Mucosa of gallbladder (tissue), 1 donor: Measurements from ENCODE around the gene CDHR3. TPM values are rescaled to one million over a fixed set of nuclear protein-coding genes. Genes with fewer than 3 reads are reported as not detected.
"Not testable (repeated sequence)": the region's sequence is repeated elsewhere in the genome, so short reads cannot be mapped to it uniquely, and the experiment has no call there.

Experiments used
- DNase-seq: peaks from one replicate; pipeline ENCODE4 v3.0.0-alpha.2; 2020; ENCODE audit warnings: low spot score
- total RNA-seq: library from RNA; stranded (reverse); gene quantifications from one replicate; pipeline ENCODE4 v1.2.1, GENCODE V29; 2021
- donor health status: DM: no; HTN: no; CAD: no.

CDHR3 gene
- 3.1 TPM for total RNA-seq

- DNase-seq = no peak
These were observed at the start of gene CDHR3 for GRCh38 chr7:105963038-105963667. Gene CDHR3, plus strand, starts transcription at chr7:105963264. Its CDS starts 55 bp downstream, at chr7:105963319.

- DNase-seq = no peak
These were observed 49.1 kb upstream of the CDHR3 start for GRCh38 chr7:105913947-105914346.

GRCh38 chr7:105916603-105917002, 46.5 kb upstream of the CDHR3 start:
- DNase-seq = no peak

GRCh38 chr7:105917659-105918058, 45.4 kb upstream of the CDHR3 start:
- no peak for DNase-seq

GRCh38 chr7:105920766-105921165, 42.3 kb upstream of the CDHR3 start:
- no peak for DNase-seq

- DNase-seq = no peak
These were observed 38.1 kb upstream of the CDHR3 start for GRCh38 chr7:105924945-105925344.

- no peak for DNase-seq
These were observed 36.9 kb upstream of the CDHR3 start for GRCh38 chr7:105926131-105926530.

- no peak for DNase-seq
These were observed 31.9 kb upstream of the CDHR3 start for GRCh38 chr7:105931179-105931578.

- DNase-seq = peak; percentile 13
These were observed 30.1 kb upstream of the CDHR3 start for GRCh38 chr7:105932835-105933477.

GRCh38 chr7:105934572-105935185, 28.4 kb upstream of the CDHR3 start:
- peak; percentile 24 for DNase-seq

GRCh38 chr7:105935250-105935649, 27.8 kb upstream of the CDHR3 start:
- peak; percentile 62 for DNase-seq

- DNase-seq = no peak
These were observed 25.7 kb upstream of the CDHR3 start for GRCh38 chr7:105937411-105937810.

GRCh38 chr7:105940109-105940508, 23.0 kb upstream of the CDHR3 start:
- no peak for DNase-seq

GRCh38 chr7:105941596-105941995, 21.5 kb upstream of the CDHR3 start:
- DNase-seq = no peak

GRCh38 chr7:105943486-105943885, 19.6 kb upstream of the CDHR3 start:
- DNase-seq = no peak

GRCh38 chr7:105945848-105946247, 17.2 kb upstream of the CDHR3 start:
- DNase-seq = no peak

- no peak for DNase-seq
These were observed 11.5 kb upstream of the CDHR3 start for GRCh38 chr7:105951597-105951996.

GRCh38 chr7:105952917-105953595, 10.0 kb upstream of the CDHR3 start:
- DNase-seq = no peak

GRCh38 chr7:105954711-105955110, 8.4 kb upstream of the CDHR3 start:
- DNase-seq = no peak

GRCh38 chr7:105955651-105956466, 7.2 kb upstream of the CDHR3 start:
- DNase-seq = not testable (repeated sequence)

GRCh38 chr7:105958012-105958411, 5.1 kb upstream of the CDHR3 start:
- no peak for DNase-seq

- no peak for DNase-seq
These were observed 711 bp upstream of the CDHR3 start for GRCh38 chr7:105962353-105962752.
